NCI-H146 (cell line): ENCODE data around the gene CLDN34.

ENCODE experiments used
- DNase-seq: peaks from one replicate; lab custom pipeline; 2025; lab: John Stamatoyannopoulos, UW

The CLDN34 gene

DNA sequence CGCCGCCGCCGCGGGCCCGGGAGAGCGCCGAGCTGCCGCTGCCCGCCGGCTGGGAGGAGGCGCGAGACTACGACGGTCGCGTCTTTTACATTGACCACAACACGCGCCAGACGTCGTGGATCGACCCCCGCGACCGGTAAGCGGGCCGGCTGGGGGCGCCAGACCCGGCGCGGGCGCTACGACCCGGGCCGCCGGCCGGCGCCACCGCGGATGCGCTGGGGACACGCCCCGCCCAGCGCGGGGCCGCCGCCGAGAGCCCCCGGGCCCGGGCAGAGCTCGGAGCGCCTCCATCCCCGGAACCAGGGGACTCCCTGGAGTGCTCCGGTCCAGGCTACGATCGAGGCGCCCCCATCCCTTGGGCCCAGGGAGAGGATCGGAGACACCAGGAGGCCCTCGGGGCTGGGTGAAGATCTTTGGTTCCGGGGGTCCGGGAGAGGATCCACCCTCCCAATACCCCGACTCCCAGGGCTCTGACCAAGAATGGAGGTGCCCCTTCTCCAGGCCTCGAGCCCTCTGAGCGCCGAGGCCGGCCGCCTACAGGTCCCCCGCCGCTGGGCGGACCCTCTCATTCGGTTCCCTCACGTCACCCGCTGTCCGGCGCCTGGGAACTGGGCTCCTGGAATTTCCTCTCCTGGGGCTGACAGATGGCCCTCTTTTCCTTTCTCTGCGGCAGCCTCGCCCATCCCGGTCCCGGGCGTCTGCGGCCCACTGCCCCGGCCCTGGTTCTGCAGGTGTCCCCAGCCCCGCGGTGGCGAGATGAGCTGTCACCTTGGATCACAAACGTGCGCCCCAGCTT is 48.8 kb downstream of the CLDN34 start:
- peak; percentile 28 for DNase-seq

DNA sequence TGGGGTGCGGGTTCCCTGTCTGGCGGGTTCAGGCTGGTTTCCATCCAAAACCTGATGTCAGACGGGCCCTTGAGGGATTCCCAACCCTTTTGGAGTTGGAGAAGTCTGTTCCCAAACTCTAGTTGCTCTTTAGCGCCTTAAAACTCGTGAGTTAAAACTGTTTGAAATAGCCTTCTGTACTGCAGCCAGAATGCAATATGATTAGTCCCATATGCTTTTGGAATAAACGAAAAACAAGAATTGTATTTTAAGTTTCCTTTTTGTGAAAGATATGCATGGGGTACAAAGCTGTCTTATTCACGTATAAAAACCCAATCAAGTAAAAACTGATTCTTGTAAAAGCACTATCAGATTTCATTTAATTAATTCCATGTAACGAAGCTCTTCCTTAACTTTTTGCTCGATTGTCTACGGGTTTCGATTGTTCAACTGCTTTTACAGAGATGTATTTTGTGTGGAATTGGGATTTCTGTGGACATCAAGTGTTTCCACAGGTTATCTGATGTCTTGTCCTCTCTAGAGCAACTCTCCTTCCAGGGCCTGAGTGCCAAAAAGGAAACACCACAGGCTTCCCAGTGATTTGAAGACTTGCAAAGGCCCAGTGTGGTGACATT is 49.5 kb downstream of the CLDN34 start:
- DNase-seq, result no peak

DNA sequence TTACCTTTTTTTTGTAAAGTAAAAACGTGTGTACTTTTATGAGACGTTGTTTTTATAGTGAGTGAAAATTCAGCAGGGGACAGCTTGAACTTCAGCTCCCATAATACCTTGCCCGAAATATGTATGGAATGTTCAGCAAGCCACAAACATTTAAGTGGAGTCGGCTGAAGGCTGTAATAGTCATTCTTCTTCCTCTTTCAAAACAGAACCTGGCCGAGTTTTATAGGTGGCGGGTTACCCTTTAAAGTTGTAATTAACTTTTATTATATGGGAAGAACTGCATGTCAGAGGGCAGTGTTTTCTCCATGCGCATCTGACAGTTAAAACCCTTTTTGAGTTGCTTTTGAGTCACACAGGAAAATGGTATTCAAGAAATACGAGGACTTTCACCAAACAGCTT is 50.7 kb downstream of the CLDN34 start:
- no peak for DNase-seq
